Measurements from ENCODE around the gene SIRPA.

Gene SIRPA

GRCh38 chr20:1890469-1891262, 4.5 kb upstream of the SIRPA start:
- no peak for DNase-seq

GRCh38 chr20:1891263-1892118, 3.7 kb upstream of the SIRPA start:
- DNase-seq: no peak

DNA sequence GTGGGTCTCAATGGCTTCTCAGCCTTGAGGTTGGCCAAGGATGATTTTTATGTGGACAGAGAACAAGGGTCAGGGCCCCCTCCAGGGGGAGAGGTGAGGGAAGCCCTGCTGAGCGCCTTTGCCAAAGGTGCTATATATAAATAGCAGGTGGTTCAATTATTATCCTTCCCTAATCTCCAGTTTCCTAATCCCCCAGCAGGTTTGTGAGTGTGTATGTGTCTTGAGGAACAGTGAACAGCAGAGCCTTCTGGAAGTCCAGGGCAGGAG, 3.2 kb upstream of the SIRPA start:
- no peak for DNase-seq

GRCh38 chr20:1893721-1894470, 1.3 kb upstream of the SIRPA start:
- DNase-seq: no peak

GRCh38 chr20:1894471-1894950, 696 bp upstream of the SIRPA start:
- no peak for DNase-seq

DNA sequence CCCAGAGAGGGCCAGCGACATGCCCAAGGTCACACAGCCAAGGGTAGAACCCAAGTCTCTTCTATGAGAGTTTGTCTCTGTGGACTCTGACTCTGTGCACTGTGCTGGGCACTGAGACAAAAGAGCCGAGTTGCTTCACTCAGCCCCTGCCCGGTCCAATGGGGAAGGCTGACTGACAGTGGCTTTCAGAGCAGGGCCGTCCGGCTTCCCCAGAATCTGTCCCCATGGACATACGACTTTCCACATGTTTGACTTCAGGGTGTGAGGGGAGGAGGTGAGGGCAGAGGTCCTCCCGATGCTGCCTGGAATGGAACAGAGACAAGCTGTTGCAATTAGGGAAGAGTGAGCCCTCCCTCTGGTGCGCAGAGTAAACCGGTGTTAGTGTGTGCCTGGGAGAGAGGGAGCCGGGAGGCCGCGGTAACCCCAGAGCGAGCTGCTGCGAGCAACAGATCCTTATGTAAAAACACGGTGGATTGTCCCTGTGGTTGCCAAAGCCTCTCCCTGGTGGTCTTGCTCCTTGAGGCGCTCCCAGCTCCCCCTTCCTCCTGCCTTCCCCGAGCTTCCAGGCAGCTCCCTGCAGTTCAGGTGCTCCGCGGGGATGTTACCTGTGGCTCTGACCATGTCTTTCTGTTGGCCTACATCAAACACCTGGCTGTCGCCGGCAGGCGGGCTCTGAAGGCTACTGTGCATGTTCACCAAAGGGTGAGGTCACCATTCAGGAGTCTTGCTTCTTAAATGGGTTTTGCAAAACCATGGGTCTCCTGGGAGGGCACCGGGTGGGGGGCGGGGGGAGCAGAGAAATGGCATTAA, 672 bp downstream of the SIRPA start:
- no peak for DNase-seq

DNA sequence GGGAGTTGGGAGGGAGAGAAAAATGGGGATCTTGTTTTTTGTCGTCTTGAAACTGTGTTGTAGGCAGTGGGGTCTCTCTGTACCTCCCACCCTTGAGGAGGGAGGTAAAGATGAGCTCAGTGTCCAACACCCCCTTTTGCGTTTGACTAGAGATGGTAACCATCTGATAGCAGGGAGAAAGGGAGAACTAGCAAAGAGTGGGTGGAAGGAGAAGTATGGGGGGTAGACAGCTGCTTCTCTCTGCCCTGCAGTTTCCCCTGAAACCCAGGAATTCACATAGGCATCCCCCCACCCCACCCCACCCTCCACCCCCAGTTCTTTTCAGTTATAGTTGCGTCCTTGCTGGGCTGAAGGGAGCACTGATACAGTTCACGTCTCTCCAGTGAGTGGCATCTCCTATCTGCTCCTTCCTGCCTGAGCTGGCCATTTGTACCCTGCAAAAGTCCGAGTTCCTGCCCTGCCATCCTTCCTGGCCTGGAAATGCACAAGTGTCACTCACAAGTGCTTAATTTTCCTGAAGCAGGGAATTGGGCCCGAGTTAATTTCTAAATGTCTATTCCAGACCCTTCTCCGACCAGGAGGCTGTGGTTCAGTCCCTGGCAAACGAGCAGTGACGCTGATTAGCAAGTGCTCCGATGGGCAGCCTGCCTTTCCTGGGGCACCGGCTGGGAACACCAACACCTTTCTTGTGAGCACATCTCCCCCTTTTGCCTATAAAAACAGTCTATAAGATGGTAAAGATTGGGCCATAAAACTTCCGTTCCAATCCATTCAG, 1.5 kb downstream of the SIRPA start:
- DNase-seq: no peak

- DNase-seq: no peak
These were observed 2.3 kb downstream of the SIRPA start for GRCh38 chr20:1897541-1897940.

GRCh38 chr20:1897965-1898464, 2.8 kb downstream of the SIRPA start:
- no peak for DNase-seq

GRCh38 chr20:1898482-1899240, 3.5 kb downstream of the SIRPA start:
- no peak for DNase-seq

- no peak for DNase-seq
These were observed 4.0 kb downstream of the SIRPA start for GRCh38 chr20:1899241-1899525.

- no peak for DNase-seq
These were observed 5.2 kb downstream of the SIRPA start for GRCh38 chr20:1900321-1900801.

DNA sequence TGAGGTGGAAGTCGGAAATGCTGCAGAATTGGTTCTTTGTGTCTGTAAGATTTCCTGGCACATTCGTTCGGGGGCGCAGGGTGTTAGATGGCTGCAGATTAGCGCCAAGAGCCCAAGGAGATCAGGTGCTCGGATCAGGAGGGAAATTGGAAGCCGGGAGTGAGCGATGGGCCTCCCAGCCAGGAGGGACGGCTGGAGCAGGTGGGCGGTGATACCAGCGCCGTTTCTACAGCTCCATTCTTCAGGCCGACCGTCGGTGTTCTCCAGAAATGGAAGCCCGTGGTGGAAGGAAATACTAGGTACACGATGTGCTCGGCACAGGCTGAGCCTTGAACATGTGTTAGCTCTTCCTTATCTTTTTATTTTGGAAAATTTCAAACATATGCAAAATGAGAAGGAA, 6.5 kb downstream of the SIRPA start:
- DNase-seq: no peak

DNA sequence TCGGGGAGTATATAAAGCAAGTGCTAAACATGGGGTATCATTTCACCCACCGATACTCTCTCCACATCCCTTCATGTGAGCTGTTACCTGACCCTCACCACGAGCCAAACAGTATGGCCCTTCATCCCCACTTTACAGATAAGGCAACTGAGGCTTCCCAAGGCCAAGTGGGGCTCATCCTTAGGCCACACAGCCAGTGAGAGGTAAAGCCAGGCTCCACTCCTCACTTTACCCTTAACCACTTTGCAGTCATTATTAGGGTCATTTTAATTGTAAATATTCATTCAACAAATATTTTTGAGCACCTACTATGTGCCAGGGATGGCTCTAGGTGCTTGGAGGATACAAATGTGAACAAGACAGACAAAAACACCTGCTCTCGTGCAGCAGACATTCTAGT, 7.0 kb downstream of the SIRPA start:
- no peak for DNase-seq

GRCh38 chr20:1904135-1904534, 8.9 kb downstream of the SIRPA start:
- DNase-seq: no peak

DNA sequence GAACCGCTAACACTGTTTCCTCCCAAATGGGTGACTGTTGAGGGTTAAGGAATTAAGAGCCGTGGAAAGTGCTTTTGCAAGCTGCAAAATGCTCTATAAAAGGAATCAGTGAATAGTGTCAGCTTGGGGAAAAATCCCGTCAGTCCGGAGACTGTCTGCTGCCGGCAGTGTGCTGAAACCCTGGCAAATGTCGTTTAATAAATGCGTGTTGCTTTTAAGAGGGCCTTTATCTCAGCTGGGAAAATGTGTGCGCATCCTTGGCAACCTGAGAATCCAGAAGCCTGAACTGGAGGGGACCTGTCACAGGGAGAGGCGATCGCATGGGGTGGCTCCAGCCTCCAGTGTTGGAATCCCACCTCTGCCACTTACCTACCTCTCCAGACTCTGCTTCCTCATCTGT, 9.8 kb downstream of the SIRPA start:
- no peak for DNase-seq

GRCh38 chr20:1905693-1906092, 10.5 kb downstream of the SIRPA start:
- no peak for DNase-seq

DNA sequence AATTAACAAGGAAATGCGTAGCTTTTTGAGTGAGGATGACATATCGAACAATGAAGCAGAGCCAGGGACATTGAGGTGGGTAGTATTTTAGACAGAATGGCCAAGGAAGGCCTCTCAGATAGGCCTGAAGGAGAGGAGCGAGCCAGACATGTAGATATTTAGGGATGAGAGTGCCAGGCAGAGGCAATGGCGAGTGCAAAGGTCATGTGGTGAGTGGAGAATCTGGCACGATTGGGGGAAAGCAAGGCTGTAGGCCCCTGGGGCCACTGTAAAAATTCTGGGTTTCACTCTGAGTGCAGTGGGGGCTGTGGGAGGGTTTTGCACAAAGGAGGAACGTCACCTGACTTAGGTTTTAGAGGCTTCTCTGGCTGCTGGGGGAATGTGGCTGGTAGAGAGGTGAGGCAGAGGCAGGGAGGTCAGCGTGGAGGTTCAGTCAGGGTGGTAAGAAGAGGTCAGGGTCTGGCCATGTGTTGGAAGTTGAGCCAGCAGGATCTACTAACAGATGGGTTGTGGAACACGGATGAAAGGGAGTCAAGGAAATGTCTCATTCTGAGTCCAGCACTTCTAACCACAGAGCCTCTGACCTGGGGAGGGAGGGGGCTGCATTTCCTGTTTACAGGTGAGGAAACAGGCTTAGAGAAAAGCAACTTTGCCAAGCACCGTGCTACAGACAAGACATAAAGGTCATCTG, 11.3 kb downstream of the SIRPA start:
- DNase-seq: no peak

DNA sequence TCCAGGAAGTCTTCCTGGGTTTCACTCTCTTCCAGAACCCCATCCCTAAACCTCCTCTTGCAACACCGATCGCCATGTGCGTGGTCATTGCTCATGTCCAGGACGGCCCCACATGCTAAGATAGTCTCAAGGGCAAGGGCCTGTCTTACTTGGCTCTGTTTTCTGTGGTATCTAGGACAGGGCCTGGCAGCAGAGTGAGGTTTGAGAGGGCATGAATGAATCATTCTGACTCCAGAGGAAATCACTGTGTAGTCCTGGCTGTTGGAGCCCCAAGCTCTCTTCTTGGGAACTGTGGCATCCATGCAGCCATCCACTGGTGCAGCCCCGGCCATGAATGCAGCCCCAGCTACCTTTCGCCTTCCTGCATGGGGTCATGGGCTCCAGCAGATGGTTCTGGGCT, 12.4 kb downstream of the SIRPA start:
- DNase-seq: no peak

- no peak for DNase-seq
These were observed 13.0 kb downstream of the SIRPA start for GRCh38 chr20:1908191-1908590.
